Frontal cortex (tissue), 4 donors: ENCODE measurements around the gene NRG3. TPM values are rescaled to one million over a fixed set of nuclear protein-coding genes. Genes with fewer than 3 reads are reported as not detected.

Source experiments
- DNase-seq, 2 donors: peaks; one replicate each; pipeline ENCODE4 v3.0.0; 2012; ENCODE audit warnings: low spot score in 2 of 2
- FAIRE-seq: peaks from 2 replicates; lab custom pipeline; 2012; peaks lifted over from hg19 to GRCh38; lab: Jason Lieb, UNC
- total RNA-seq: library from RNA; depleted of rRNA; stranded (reverse); fragments of >200 nt; gene quantifications from one replicate; pipeline ENCODE4 v1.2.3, GENCODE V29; 2014
- donor health status: control.
- donor health status: control.
- donor health status: control.

NRG3 gene
- total RNA-seq, 1 donor from 2014 or later: 12.2 TPM

- DNase-seq (no peak), FAIRE-seq (no peak)
Observed at GRCh38 chr10:82409671-82410070, 534.7 kb downstream of the NRG3 start.

DNA sequence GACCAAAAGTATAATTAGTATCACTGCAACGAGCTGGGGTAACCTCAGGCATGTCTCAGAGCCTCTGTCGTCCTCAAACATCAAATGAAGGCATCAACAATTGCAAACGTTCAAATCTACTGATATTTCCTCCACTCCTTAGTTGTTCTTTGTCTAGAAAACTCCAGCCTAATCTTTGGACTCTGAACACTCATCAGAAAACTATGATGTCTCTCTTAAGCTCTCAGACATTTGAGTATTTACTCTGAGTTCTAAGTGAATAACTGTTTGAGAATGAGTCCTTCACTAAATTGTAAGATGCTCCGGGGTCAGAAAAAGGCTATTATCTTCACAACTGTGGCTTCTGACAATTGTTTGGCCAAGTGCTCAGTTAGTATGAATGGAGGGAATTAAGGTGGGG is 536.4 kb downstream of the NRG3 start:
- FAIRE-seq (no peak), DNase-seq (no peak)

DNA sequence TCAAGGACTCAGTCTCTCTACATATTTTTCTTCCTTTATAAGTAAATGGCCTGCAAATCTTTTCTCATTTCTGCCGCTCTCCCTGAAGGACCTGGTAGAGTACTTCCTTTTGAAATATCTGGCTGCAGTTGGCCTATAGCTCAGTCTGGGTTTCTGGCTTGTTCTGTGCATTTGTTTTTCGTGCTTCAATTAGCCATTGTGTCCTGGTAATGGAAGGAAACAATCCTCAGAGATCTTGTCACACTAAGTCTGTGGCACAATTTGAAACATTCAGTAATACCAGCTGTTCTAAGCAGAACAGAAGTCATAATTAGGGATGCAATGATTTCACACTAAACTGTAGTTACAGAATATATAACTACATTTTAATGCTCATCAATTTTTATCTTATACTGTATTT is 545.0 kb downstream of the NRG3 start:
- DNase-seq: no peak
- FAIRE-seq: no peak

GRCh38 chr10:82429302-82429701 is 554.3 kb downstream of the NRG3 start:
- peak; percentile 24 for FAIRE-seq
- DNase-seq: no peak

DNA sequence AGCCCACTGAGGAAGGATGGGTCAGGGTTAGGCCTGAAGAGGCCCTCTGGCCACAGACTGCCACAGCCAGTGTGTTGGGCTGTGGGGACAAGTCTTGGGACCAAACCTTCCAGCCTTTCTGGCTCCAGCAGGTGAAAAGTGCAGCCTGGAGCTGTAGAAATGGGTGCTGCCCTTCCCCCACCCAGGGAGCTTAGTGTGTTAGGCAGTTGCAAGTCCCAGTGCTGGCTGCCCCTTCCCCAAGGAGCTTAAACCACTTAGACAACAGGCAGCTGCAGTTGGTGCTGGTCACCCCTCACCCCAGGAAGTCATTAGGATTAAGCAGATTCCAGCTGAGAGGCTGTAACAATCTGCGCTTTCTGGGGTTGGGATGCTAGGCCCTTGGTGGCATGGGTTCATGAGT is 563.3 kb downstream of the NRG3 start:
- no peak for FAIRE-seq

GRCh38 chr10:82440775-82441174 is 565.8 kb downstream of the NRG3 start:
- DNase-seq: no peak
- FAIRE-seq: no peak

More for the DNA sequence above, 563.3 kb downstream of the NRG3 start:
- no peak for DNase-seq

DNA sequence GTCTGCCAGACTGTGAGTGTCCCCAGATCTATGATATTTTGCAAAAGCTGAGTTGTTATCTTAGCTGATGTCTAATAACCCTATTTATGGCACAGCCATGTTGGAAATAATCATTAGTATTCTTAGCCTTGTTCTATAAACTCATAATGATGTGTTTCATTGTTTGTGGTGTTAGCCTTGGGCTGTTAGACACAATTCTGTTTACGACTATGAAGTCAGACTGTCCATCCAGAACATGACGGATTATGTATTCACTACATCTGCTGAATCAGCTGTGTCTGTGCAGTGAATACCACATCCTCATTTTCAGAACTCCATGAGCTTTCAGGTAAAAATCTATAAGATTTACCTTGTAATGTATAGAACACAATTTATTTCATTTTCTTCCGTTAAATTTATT is 577.1 kb downstream of the NRG3 start:
- FAIRE-seq (no peak), DNase-seq (no peak)

- FAIRE-seq: no peak
Observed at GRCh38 chr10:82452676-82453075, 577.7 kb downstream of the NRG3 start.

DNA sequence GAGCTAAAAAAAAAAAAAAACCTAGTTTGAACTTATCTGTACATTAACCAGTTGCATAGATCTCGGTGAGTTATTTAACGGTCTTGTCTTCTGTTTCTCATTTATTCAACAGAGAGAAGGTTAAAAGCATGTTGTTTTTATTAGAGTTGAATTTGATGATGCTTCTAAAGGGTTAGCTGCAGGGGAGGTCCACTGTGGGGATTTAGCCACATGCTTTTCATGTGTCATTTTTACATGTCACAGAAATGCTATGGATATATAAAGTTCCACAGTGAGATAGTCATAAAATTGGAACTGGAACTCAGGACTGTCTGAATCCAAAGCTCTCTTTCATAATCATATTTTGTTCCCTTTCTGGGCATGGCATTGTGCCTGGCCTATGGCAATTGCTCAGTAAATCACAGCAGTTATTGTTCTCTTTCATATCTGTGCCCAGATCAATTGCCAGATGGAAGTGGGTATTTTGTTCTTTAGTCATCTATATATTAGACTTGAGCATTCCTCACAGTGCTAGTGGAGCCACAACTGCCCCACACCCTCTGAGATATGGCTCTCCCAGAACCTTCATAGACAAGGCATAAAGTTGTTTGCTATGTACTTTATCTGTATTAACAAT is 578.8 kb downstream of the NRG3 start:
- DNase-seq: no peak
- FAIRE-seq: no peak

More at GRCh38 chr10:82452676-82453075, 577.7 kb downstream of the NRG3 start:
- no peak for DNase-seq

DNA sequence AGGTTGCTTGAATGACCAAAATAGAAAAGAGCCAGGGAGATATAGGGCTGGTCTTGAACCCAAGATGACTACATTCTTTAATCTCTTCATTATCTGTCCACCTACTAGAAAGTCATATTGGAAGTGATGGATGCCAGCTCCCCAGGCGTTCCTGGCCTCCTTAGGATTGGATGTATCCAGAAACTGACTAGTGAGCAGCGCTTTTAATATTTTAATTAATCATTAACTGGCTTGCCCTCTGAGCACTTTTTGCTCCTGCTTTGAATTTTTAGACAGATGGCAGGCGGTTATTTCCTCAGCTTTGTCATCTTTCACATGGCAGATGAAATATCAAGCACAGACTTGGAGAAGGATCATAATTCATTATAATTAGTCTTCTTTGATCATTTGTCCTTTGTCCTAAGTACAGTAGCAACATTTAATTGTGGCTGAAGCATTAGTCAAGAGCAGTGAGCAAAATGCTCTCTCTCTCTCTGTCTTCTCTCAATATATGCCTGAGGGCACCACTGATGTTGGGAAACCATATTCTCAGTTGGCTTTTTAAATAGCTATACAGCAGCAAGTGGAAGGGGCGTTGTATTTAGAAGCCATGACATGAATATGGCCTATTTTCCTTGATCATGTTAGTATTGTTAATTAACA is 588.0 kb downstream of the NRG3 start:
- DNase-seq (no peak), FAIRE-seq (no peak)

DNA sequence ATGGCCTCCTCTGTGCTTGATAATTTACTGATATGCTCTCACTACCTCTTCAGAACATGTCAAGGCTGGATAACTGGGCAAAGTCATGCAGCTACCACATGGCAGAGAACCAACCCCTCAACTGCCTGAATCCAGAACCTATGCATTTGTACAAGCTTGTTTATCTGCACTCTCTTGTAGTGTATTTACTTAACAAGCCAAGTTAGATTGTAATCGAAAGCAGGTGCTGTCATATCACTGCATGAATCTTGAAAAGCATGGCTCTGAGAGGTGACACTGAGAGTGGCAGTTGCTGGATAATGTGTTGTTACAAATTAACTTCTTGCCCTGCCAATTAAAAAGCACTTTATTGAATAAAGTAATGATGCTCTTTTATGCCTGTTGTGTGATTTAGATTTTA is 588.6 kb downstream of the NRG3 start:
- DNase-seq (no peak), FAIRE-seq (no peak)

DNA sequence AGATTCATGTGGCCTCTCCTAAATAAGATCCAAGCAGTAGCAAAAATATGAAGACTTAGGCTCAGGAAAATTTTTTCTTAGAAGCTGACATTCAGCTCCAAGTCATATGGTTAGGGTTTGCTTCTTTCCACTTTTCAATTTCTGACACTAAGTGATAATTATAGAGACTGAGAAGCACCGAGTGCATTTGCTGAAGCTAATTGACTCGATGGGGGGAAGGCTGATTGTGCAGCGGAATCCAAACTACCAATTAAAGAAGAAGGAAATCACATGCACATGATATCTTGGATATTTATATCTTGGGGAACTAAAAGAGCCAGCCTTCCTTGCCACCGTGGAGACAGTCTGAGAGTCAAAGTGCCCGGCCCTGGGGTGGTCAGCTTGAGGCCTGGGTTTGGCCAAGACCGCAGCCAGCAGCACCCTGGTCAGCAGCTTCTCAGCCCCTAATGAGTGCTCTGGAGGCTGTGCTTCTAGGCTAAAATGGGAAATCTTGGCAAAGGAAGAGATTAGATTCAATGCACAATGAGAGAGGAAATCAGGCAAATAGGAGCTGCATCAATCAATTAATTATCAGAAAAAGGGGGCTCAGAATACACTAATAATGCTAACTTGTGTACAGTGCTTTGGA is 589.3 kb downstream of the NRG3 start:
- no peak for DNase-seq
- no peak for FAIRE-seq

DNA sequence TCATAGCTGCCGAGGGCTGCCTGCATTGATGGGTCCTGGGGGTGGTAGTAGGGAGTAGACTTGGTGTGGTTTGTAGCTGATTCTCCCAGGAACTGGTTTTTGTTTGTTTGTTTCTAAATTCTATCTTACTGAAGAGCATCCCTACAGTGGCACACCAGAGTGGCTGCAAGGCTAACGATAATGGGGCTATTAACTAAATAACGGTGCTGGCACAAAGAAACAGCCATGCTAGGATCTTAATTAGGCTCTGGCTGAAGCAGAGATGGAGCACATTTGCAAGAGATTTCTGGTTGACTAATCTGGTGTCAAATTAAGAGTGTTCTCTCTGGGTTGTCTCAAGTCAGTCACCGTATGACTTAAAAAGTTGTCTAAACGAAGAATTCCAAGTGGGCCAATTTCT is 590.0 kb downstream of the NRG3 start:
- DNase-seq: no peak

GRCh38 chr10:82468453-82468852 is 593.5 kb downstream of the NRG3 start:
- DNase-seq: no peak

More for the DNA sequence above, 590.0 kb downstream of the NRG3 start:
- no peak for FAIRE-seq

DNA sequence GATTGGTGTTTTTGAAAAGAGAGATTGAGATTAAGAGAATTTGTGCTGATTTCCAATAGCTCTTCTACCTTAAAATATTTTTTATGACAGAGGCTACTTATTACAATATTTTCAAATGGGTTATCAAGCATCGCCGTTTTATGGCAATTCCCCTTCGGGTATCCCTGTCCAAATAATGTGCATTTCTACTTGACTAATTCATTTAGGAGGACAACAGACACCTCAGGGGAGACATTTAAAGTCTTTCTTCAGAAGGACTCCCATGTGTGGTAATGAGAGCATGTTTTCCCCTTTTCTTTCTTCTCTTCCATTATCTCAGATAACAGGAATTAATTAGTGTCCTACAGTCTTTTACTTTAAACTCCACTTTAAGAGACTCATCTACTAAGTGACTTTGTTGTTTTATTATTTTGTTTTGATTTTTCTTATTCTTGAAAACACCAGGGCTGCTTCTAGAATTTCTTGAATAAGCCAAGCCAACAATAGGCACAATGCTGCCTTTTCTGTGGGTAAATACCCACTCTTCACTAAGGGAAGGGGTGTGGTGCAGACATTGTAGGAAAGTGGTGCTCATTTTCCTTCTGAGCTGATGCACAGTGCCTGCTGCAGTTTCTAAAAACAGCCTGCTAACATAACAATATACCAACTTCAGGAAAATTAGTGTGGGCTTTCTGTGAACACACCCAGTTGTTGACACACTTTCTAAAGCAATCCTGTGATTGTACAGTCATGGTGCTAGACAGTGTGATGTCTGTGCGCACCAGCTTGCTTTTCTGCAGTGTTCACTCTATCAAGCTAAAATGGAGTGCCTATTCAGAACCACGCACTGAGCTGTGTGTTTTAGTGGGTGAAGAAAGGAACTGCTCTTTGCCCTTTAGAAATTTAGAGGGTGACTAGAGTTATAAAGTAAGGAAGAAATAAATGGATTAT is 597.7 kb downstream of the NRG3 start:
- no peak for FAIRE-seq
- peak in 1 of 2 donors; percentile 7 for DNase-seq

More at GRCh38 chr10:82468453-82468852, 593.5 kb downstream of the NRG3 start:
- FAIRE-seq: no peak

- FAIRE-seq (no peak), DNase-seq (no peak)
Observed at GRCh38 chr10:82477776-82478175, 602.8 kb downstream of the NRG3 start.

GRCh38 chr10:82492647-82493046 is 617.7 kb downstream of the NRG3 start:
- FAIRE-seq: no peak
- DNase-seq: no peak

GRCh38 chr10:82496114-82496513 is 621.1 kb downstream of the NRG3 start:
- DNase-seq (no peak), FAIRE-seq (no peak)

DNA sequence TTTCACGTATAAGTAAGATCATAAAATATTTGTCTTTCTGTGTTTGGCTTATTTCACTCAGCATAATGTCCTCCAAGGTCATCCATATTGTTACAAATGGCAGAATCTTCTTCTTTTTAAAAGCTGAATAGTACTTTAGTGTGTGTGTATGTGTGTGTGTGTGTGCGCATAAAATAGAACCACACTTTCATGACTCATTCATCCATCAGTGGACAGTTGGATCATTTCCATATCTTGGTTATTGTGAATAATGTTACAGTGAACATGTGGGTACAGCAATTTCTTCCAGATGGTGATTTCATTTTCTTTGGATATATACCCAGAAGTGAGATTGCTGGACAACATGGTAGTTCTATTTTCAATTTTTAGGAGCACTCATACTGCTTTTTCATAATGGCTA is 622.4 kb downstream of the NRG3 start:
- DNase-seq (no peak), FAIRE-seq (no peak)

- FAIRE-seq: no peak
- no peak for DNase-seq
Observed at GRCh38 chr10:82498976-82499375, 624.0 kb downstream of the NRG3 start.
